B cell (primary cell): ENCODE measurements around the gene CAPN10. TPM values are rescaled to one million over a fixed set of nuclear protein-coding genes. Genes with fewer than 3 reads are reported as not detected.
A peak's percentile ranks its signal among the peaks of the same experiment; 100 is the strongest.

Experiments used
- ATAC-seq: fragments of 200-7000 bp; cut with Tn5 transposase; one replicate; pipeline ENCODE4 v1.10.0; 2021; ENCODE audit warnings: low read depth, mild to moderate bottlenecking, moderate number of reproducible peaks, moderate library complexity
- CTCF ChIA-PET: fragments of 350-600 bp; sonication (Branson Sonifier 250); formaldehyde crosslinking; loops from one replicate; lab custom pipeline; 2021; ENCODE audit warnings: antibody characterized with exemption, inconsistent platforms; lab: Charles Lee
- POLR2A ChIA-PET: fragments of 350-600 bp; sonication (Branson Sonifier 250); formaldehyde crosslinking; loops from one replicate; lab custom pipeline; 2021; ENCODE audit warnings: antibody characterized with exemption; lab: Charles Lee
- DNase-seq: peaks from one replicate; pipeline ENCODE4 v3.0.0; 2013
- H2AFZ ChIP-seq: 2 replicates; pipeline ENCODE4 v1.6.1; 2012; ENCODE audit warnings: mild to moderate bottlenecking, low read depth, low read length; ENCODE audit not compliant: insufficient read depth, poor library complexity, severe bottlenecking
- H3K27ac ChIP-seq, 2 donors: 1 replicate in 1 of 2; 2 replicates in 1 of 2; pipeline ENCODE4 v1.5.1; 2012 to 2013; ENCODE audit warnings: low read length in 2 of 2, mild to moderate bottlenecking in 2 of 2, moderate library complexity in 1 of 2
- H3K27me3 ChIP-seq, 4 experiments: fragments of 200-600 bp in 1 of 4; sonication (generic) in 1 of 4; replicated peaks in 1 of 4; 1 replicate in 2 of 4; 2 replicates in 2 of 4; pipeline versions ENCODE4 v1.6.1 to v1.7.0; 2013 to 2016; ENCODE audit warnings: low read length in 3 of 4, mild to moderate bottlenecking in 2 of 4, mixed read lengths in 1 of 4, moderate library complexity in 1 of 4; ENCODE audit not compliant: insufficient read depth in 4 of 4, control insufficient read depth in 3 of 4; ENCODE audit errors: control extremely low read depth in 1 of 4
- H3K36me3 ChIP-seq, 2 experiments: replicated peaks in 1 of 2; 1 replicate in 1 of 2; 2 replicates in 1 of 2; pipeline versions ENCODE4 v1.6.1 to v1.7.1; 2013; ENCODE audit warnings: low read length in 1 of 2; ENCODE audit not compliant: insufficient read depth in 2 of 2, control insufficient read depth in 1 of 2; ENCODE audit errors: control extremely low read depth in 1 of 2, extremely low read depth in 1 of 2
- H3K4me1 ChIP-seq, 2 donors: fragments of 200-600 bp in 1 of 2; sonication (generic) in 1 of 2; 1 replicate in 1 of 2; 2 replicates in 1 of 2; pipeline versions ENCODE4 v1.5.1 to v1.6.1; 2013 to 2017; ENCODE audit warnings: low read length in 2 of 2; ENCODE audit not compliant: control insufficient read depth in 2 of 2, insufficient read depth in 2 of 2
- H3K4me2 ChIP-seq: replicated peaks from 2 replicates; pipeline ENCODE3; 2012; ENCODE audit warnings: mild to moderate bottlenecking, low read depth, low read length; ENCODE audit not compliant: poor library complexity, severe bottlenecking
- H3K4me3 ChIP-seq, 5 experiments: fragments of 200-600 bp in 1 of 5; sonication (generic) in 1 of 5; 1 replicate in 3 of 5; 2 replicates in 2 of 5; pipeline versions ENCODE4 v1.5.1 to v1.7.0; 2011 to 2016; ENCODE audit warnings: low read length in 4 of 5, mild to moderate bottlenecking in 4 of 5, low read depth in 2 of 5, control low read depth in 1 of 5, moderate library complexity in 1 of 5; ENCODE audit not compliant: insufficient read depth in 1 of 5; ENCODE audit errors: control extremely low read depth in 1 of 5, extremely low read depth in 1 of 5
- H3K79me2 ChIP-seq: fragments of 200-600 bp; sonication (generic); one replicate; pipeline ENCODE4 v1.6.0; 2016; ENCODE audit warnings: low read length; ENCODE audit not compliant: control insufficient read depth, insufficient read depth
- H3K9ac ChIP-seq: fragments of 200-600 bp; sonication (generic); 2 replicates; pipeline ENCODE4 v1.6.1; 2017; ENCODE audit warnings: mild to moderate bottlenecking, low read length, moderate library complexity
- H3K9me3 ChIP-seq, 3 donors: one replicate each; pipeline versions ENCODE4 v1.6.1 to v1.7.1; 2013; ENCODE audit warnings: low read length in 2 of 3; ENCODE audit not compliant: control insufficient read depth in 2 of 3, insufficient read depth in 1 of 3; ENCODE audit errors: control extremely low read depth in 1 of 3
- H4K20me1 ChIP-seq: 2 replicates; pipeline ENCODE4 v1.6.0; 2012; ENCODE audit warnings: mild to moderate bottlenecking, low read length; ENCODE audit not compliant: insufficient read depth, control insufficient read depth, poor library complexity, severe bottlenecking
- H3K27ac Mint-ChIP-seq: one replicate; pipeline ENCODE4 v1.8.0; 2021; ENCODE audit warnings: mixed read lengths
- H3K27me3 Mint-ChIP-seq: one replicate; pipeline ENCODE4 v1.8.0; 2021; ENCODE audit warnings: mixed read lengths
- H3K4me1 Mint-ChIP-seq: one replicate; pipeline ENCODE4 v1.8.0; 2021; ENCODE audit warnings: mixed read lengths
- H3K4me3 Mint-ChIP-seq: one replicate; pipeline ENCODE4 v1.8.0; 2021; ENCODE audit warnings: mixed read lengths
- H3K9me3 Mint-ChIP-seq: one replicate; pipeline ENCODE4 v1.8.0; 2022; ENCODE audit warnings: mixed read lengths; ENCODE audit not compliant: insufficient read depth
- CTCF ChIP-seq: fragments of 200-600 bp; IDR thresholded peaks from one replicate; pipeline ENCODE4 v1.8.0; 2022; ENCODE audit warnings: antibody characterized with exemption, mild to moderate bottlenecking
- EZH2 ChIP-seq: IDR thresholded peaks from 2 replicates; pipeline ENCODE4 v1.6.1; 2012; ENCODE audit warnings: borderline replicate concordance, low read depth, mild to moderate bottlenecking, moderate library complexity, low read length; ENCODE audit not compliant: insufficient read depth, poor library complexity, severe bottlenecking
- WGBS: methylation state at CpG from one replicate; pipeline ENCODE4 v1.1.5; 2013; ENCODE audit warnings: missing lambda C conversion rate; ENCODE audit not compliant: insufficient coverage; 5-methylcytosine and 5-hydroxymethylcytosine counted together
- intact Hi-C: fragments of 100-400 bp; cut with micrococcal nuclease; formaldehyde crosslinking; loops from one replicate; pipeline ENCODE4 v1.10.0; 2022
- polyA plus RNA-seq: library from polyadenylated mRNA; depleted of rRNA; stranded (reverse); fragments of >200 nt; gene quantifications from 2 replicates; pipeline ENCODE4 v1.2.3, GENCODE V29; 2012
- total RNA-seq, 2 donors: library from RNA; stranded (reverse); fragments of 120-200 nt in 1 of 2; gene quantifications; 1 replicate in 1 of 2; 2 replicates in 1 of 2; pipeline versions ENCODE4 v1.2.3 to v1.2.4, GENCODE V29; 2013 to 2022

CAPN10 gene
- total and polyA plus RNA-seq, 2 donors (not counting 1 experiment from before 2014, with no cell fraction given): 73.4 to 92.1 TPM

GRCh38 chr2:240622531-240623235 lies 36.1 kb downstream of the CAPN10 start:
- 17% methylated on average over 36 of the region's 37 CpGs for WGBS

More at GRCh38 chr2:240622531-240623235, 36.1 kb downstream of the CAPN10 start:
- DNase-seq: peak; percentile 54
- Histone ChIP-seq H3K9ac (peak overlapping the region; percentile 26), H3K9me3 (peaks cover 0 to 6% (median 2%) of the 10 kb centered on the region in 3 donors), H3K4me1 (peaks cover 41 to 48% of the 10 kb centered on the region in 2 donors), H3K27me3 (peaks cover 0 to 10% (median 3%) of the 10 kb centered on the region in 4 experiments), H3K27ac (no peak overlapping the region), H3K79me2 (no peaks in the 10 kb centered on the region), H4K20me1 (no peaks in the 10 kb centered on the region), H3K4me3 (peak overlapping the region in 1 of 5 experiments; percentile 33), H2AFZ (no peak overlapping the region), H3K4me2 (peak overlapping the region; percentile 67), H3K36me3 (no peaks in the 10 kb centered on the region)
- intact Hi-C loops: no loop called here
- H3K27me3 Mint-ChIP-seq: peaks cover 15% of the 10 kb centered on the region
- ATAC-seq: no peak
- CTCF ChIA-PET: no interaction called here
- no peaks in the 10 kb centered on the region for H3K9me3 Mint-ChIP-seq
- H3K4me1 Mint-ChIP-seq: peaks cover 11% of the 10 kb centered on the region
- no peak overlapping the region for H3K27ac Mint-ChIP-seq
- TF ChIP-seq CTCF (no peak), EZH2 (no peak)
- POLR2A ChIA-PET: no interaction called here
- H3K4me3 Mint-ChIP-seq: no peak overlapping the region
